ENCODE data around the gene ZNF43.
"Not testable (repeated sequence)": the region's sequence is repeated elsewhere in the genome, so short reads cannot be mapped to it uniquely, and the experiment has no call there.

ZNF43 gene

DNA sequence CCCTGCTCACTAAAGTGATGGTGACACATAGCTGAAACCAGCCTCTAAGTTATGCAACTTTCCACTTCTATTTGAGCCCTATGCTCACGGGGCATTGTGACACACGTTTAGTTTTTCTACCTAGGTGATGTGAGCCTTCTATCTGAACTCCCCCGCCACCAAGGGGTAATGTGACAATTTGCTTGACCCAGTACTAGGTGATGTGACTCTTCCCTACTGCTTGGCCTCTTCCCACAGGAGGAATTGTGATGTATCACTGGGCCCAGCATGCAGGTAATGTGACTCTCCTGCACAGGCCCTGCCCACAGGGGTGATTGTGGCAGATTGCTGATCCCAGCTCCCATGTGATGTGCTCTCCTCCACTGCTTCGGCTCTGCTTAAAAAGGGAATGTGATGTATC is 42.7 kb upstream of the ZNF43 start:
- Histone ChIP-seq H3K4me1 (ENCODE audit: low read length) (no peaks in the 10 kb centered on the region), H3K9me3 (ENCODE audit: insufficient read depth, low read length) (no peaks in the 10 kb centered on the region), H3K36me3 (replicated peaks; ENCODE audit: low read depth, low read length) (no peaks in the 10 kb centered on the region), H3K27me3 (ENCODE audit: low read depth, low read length) (no peaks in the 10 kb centered on the region), H3K79me2 (ENCODE audit: low read length) (no peaks in the 10 kb centered on the region), H3K4me2 (ENCODE audit: low read length) (no peak overlapping the region), H2AFZ (ENCODE audit: low read depth, low read length) (no peak overlapping the region), H3K4me3 (ENCODE audit: low read length) (no peak overlapping the region), H3K9ac (ENCODE audit: low read length) (no peak overlapping the region), H3K27ac (ENCODE audit: low read length) (no peak overlapping the region), H4K20me1 (ENCODE audit: insufficient read depth, low read length) (no peaks in the 10 kb centered on the region)
- TF ChIP-seq EZH2phosphoT487 (IDR thresholded peaks at IDR 0.05; ENCODE audit: low read depth), result no peak
- TF ChIP-seq, protein P1, sequence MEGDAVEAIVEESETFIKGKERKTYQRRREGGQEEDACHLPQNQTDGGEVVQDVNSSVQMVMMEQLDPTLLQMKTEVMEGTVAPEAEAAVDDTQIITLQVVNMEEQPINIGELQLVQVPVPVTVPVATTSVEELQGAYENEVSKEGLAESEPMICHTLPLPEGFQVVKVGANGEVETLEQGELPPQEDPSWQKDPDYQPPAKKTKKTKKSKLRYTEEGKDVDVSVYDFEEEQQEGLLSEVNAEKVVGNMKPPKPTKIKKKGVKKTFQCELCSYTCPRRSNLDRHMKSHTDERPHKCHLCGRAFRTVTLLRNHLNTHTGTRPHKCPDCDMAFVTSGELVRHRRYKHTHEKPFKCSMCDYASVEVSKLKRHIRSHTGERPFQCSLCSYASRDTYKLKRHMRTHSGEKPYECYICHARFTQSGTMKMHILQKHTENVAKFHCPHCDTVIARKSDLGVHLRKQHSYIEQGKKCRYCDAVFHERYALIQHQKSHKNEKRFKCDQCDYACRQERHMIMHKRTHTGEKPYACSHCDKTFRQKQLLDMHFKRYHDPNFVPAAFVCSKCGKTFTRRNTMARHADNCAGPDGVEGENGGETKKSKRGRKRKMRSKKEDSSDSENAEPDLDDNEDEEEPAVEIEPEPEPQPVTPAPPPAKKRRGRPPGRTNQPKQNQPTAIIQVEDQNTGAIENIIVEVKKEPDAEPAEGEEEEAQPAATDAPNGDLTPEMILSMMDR (IDR thresholded peaks at IDR 0.05; ENCODE audit: low read depth, low read length), result no peak

DNA sequence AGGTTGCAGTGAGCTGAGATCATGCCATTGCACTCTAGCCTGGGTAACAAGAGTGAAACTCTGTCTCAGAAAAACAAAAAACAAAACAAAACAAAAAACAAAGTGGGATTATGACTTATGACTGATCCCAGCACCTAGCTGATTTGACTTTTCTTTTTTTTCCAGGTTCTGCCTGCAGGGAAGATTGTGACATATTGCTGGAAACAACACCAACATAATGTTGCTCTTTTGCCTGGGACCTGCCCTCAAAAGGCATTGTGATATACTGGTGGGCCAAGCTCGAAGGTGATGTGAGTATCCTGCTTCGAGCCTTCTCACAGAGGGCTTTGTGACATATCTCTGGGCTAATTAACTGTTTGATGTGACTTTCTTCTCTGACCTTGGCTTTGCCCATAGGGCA is 42.0 kb upstream of the ZNF43 start:
- H3K27me3 ChIP-seq (ENCODE audit: low read depth, low read length), result no peaks in the 10 kb centered on the region
- H4K20me1 ChIP-seq (ENCODE audit: insufficient read depth, low read length), result no peaks in the 10 kb centered on the region
- no peak overlapping the region for H3K27ac ChIP-seq (ENCODE audit: low read length)
- H3K4me3 ChIP-seq (ENCODE audit: low read length), result no peak overlapping the region
- H3K9me3 ChIP-seq (ENCODE audit: insufficient read depth, low read length), result no peaks in the 10 kb centered on the region
- no peaks in the 10 kb centered on the region for H3K36me3 ChIP-seq (replicated peaks; ENCODE audit: low read depth, low read length)
- H3K79me2 ChIP-seq (ENCODE audit: low read length), result no peaks in the 10 kb centered on the region
- no peak overlapping the region for H3K9ac ChIP-seq (ENCODE audit: low read length)
- no peak overlapping the region for H3K4me2 ChIP-seq (ENCODE audit: low read length)
- TF ChIP-seq, protein P1 (IDR thresholded peaks at IDR 0.05; ENCODE audit: low read depth, low read length), result no peak
- no peak for TF ChIP-seq EZH2phosphoT487 (IDR thresholded peaks at IDR 0.05; ENCODE audit: low read depth)
- no peaks in the 10 kb centered on the region for H3K4me1 ChIP-seq (ENCODE audit: low read length)
- H2AFZ ChIP-seq (ENCODE audit: low read depth, low read length), result no peak overlapping the region

DNA sequence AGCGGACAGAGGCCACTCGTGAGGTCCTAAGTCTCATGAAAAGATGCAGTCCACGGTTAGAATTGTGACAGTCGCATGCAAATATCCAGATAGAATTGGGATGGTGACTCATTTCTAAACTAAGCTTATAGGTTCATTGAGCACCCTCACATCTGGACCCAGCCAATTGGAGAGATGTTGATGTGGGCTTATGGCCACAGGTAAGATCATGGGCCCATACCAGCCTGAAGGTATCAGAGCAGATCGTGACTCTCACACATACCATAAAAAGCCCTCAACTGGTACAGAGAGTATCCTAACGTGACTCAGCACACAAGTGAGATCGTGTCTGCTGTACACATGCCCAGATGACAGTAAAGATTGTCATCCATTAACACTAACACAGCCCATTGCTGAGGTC is 40.6 kb upstream of the ZNF43 start:
- not testable (repeated sequence) for H3K4me1 ChIP-seq (ENCODE audit: low read length); H3K4me2 ChIP-seq (ENCODE audit: low read length); H4K20me1 ChIP-seq (ENCODE audit: insufficient read depth, low read length); H3K79me2 ChIP-seq (ENCODE audit: low read length); H3K27me3 ChIP-seq (ENCODE audit: low read depth, low read length); H3K4me3 ChIP-seq (ENCODE audit: low read length); H2AFZ ChIP-seq (ENCODE audit: low read depth, low read length); H3K9ac ChIP-seq (ENCODE audit: low read length); H3K27ac ChIP-seq (ENCODE audit: low read length); H3K36me3 ChIP-seq (replicated peaks; ENCODE audit: low read depth, low read length); H3K9me3 ChIP-seq (ENCODE audit: insufficient read depth, low read length)

DNA sequence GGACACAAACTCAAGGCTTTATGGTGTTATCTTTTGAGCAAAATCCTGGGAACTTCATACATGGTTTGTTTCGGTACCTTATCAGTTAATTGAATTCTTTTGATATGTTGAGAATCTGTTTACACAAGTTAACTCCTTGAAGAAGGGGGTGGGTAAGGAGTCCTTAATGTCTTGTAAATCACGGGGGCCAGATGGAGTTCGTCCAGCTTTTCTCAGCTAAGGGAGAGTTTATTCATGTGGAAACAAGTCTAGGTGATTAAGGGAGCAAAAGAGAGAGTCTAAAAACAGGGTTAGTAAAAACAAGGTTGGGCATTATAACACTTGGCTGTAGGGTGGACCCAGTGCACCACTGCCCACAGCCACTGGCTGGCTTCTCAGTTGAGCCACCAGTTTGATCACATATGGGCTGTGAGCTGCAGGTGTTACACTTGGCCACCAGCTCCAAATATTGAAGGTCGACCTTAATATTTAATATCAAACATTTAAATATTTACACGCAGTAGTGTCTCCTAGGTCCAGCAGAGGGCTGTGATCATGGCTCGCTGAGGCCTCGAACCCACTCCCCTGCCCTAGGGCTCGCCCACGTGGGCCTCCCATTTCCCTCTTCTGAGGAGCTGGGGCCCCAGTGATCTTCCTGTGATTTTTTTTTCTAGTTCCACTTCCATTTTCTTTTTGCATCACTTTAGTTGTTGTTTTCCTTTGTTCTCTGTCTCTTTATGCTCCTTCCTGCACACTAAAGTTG is 21.0 kb upstream of the ZNF43 start:
- no peak overlapping the region for H3K27ac ChIP-seq (ENCODE audit: low read length)
- H3K9ac ChIP-seq (ENCODE audit: low read length), result no peak overlapping the region
- H2AFZ ChIP-seq (ENCODE audit: low read depth, low read length), result no peak overlapping the region
- no peak overlapping the region for H3K4me3 ChIP-seq (ENCODE audit: low read length)
- peaks cover 14% of the 10 kb centered on the region; the same call in 1 of the 2 replicates for H3K9me3 ChIP-seq (ENCODE audit: insufficient read depth, low read length)
- TF ChIP-seq, protein P1 (IDR thresholded peaks at IDR 0.05; ENCODE audit: low read depth, low read length), result no peak
- TF ChIP-seq EZH2phosphoT487 (IDR thresholded peaks at IDR 0.05; ENCODE audit: low read depth), result no peak
- peaks cover 2% of the 10 kb centered on the region; the same call in 1 of the 2 replicates for H3K4me1 ChIP-seq (ENCODE audit: low read length)
- no peaks in the 10 kb centered on the region for H3K36me3 ChIP-seq (replicated peaks; ENCODE audit: low read depth, low read length)
- H3K79me2 ChIP-seq (ENCODE audit: low read length), result no peaks in the 10 kb centered on the region
- no peaks in the 10 kb centered on the region for H4K20me1 ChIP-seq (ENCODE audit: insufficient read depth, low read length)
- no peaks in the 10 kb centered on the region for H3K27me3 ChIP-seq (ENCODE audit: low read depth, low read length)
- H3K4me2 ChIP-seq (ENCODE audit: low read length), result no peak overlapping the region

All from OCI-LY3 (cell line).